HK-2 (cell line): Measurements from ENCODE around the gene RGS7.
"Not testable (repeated sequence)": the region's sequence is repeated elsewhere in the genome, so short reads cannot be mapped to it uniquely, and the experiment has no call there.

Experiments used
- DNase-seq: peaks from one replicate; pipeline ENCODE4 v3.0.0-alpha.2; 2018; ENCODE audit not compliant: unreplicated experiment

The RGS7 gene

GRCh38 chr1:241331328-241332036, 25.5 kb downstream of the RGS7 start:
- no peak for DNase-seq

GRCh38 chr1:241330619-241331327, 26.2 kb downstream of the RGS7 start:
- no peak for DNase-seq

GRCh38 chr1:241325456-241325855, 31.5 kb downstream of the RGS7 start:
- no peak for DNase-seq

- peak; percentile 35 for DNase-seq
Measured at GRCh38 chr1:241323514-241324195, 33.4 kb downstream of the RGS7 start.

- DNase-seq, result no peak
Measured at GRCh38 chr1:241317676-241318075, 39.3 kb downstream of the RGS7 start.

GRCh38 chr1:241316372-241316771, 40.6 kb downstream of the RGS7 start:
- DNase-seq, result no peak

GRCh38 chr1:241311056-241311746, 45.8 kb downstream of the RGS7 start:
- DNase-seq, result no peak

- no peak for DNase-seq
Measured at GRCh38 chr1:241310451-241310850, 46.6 kb downstream of the RGS7 start.

GRCh38 chr1:241309651-241310050, 47.4 kb downstream of the RGS7 start:
- DNase-seq, result no peak

- DNase-seq, result no peak
Measured at GRCh38 chr1:241308471-241308870, 48.5 kb downstream of the RGS7 start.

GRCh38 chr1:241308011-241308410, 49.0 kb downstream of the RGS7 start:
- DNase-seq, result no peak

GRCh38 chr1:241306125-241306790, 50.7 kb downstream of the RGS7 start:
- no peak for DNase-seq

GRCh38 chr1:241302024-241302423, 55.0 kb downstream of the RGS7 start:
- DNase-seq, result not testable (repeated sequence)

GRCh38 chr1:241299347-241299746, 57.7 kb downstream of the RGS7 start:
- no peak for DNase-seq

- no peak for DNase-seq
Measured at GRCh38 chr1:241292973-241293372, 64.0 kb downstream of the RGS7 start.

- DNase-seq, result not testable (repeated sequence)
Measured at GRCh38 chr1:241291548-241291947, 65.5 kb downstream of the RGS7 start.

- no peak for DNase-seq
Measured at GRCh38 chr1:241286486-241286885, 70.5 kb downstream of the RGS7 start.

- DNase-seq, result no peak
Measured at GRCh38 chr1:241276391-241276790, 80.6 kb downstream of the RGS7 start.

GRCh38 chr1:241275981-241276380, 81.0 kb downstream of the RGS7 start:
- DNase-seq, result no peak

- no peak for DNase-seq
Measured at GRCh38 chr1:241275226-241275625, 81.8 kb downstream of the RGS7 start.

GRCh38 chr1:241274693-241275092, 82.3 kb downstream of the RGS7 start:
- no peak for DNase-seq

- no peak for DNase-seq
Measured at GRCh38 chr1:241272828-241273227, 84.2 kb downstream of the RGS7 start.
